Measurements from ENCODE around the gene KRTAP5-7. TPM values are rescaled to one million over a fixed set of nuclear protein-coding genes. Genes with fewer than 3 reads are reported as not detected.

Gene KRTAP5-7
- polyA plus RNA-seq, 1 of the 3 experiments (the other 2 are of a cell fraction) = 0.07 TPM

DNA sequence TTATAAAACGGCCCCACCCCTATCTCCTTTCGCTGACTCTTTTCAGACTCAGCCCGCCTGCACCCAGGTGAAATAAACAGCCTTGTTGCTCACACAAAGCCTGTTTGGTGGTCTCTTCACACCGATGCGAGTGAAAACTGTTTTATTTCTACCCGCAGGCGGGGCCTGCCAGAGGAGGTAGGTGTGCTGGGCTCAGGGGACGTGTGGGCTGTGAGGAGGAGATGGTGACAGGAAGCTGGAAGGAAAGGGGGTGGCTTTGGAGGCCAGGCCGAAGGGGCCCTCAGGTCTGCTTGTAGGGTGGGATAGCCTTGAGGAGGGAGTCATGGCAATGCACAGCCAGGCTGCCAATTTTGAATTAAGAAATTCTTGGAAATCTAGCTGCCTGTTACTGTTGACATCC is 21.3 kb upstream of the KRTAP5-7 start:
- Histone ChIP-seq H3K9me3 (no peaks in the 10 kb centered on the region), H2AFZ (ENCODE audit: low read depth) (no peak overlapping the region), H3F3A (replicated peaks; ENCODE audit: insufficient read depth) (no peaks in the 10 kb centered on the region), H3K27me3 (ENCODE audit: insufficient read depth) (no peaks in the 10 kb centered on the region), H3K9ac (no peak overlapping the region), H3K79me2 (ENCODE audit: insufficient read depth) (no peaks in the 10 kb centered on the region), H3K4me3 (ENCODE audit: low read depth in 2 of 2, low read length in 1 of 2) (no peak overlapping the region), H3K4me1 (ENCODE audit: control insufficient read depth in 1 of 2, insufficient read depth in 2 of 2, low read depth in 1 of 2, low read length in 1 of 2) (peaks cover 0 to 34% of the 10 kb centered on the region in 2 experiments; a peak in 2 of 4 replicates), H4K20me1 (ENCODE audit: insufficient read depth) (no peaks in the 10 kb centered on the region), H3K9me2 (no peaks in the 10 kb centered on the region), H3K36me3 (replicated peaks in 1 of 2; ENCODE audit: control insufficient read depth in 1 of 2, insufficient read depth in 2 of 2, low read length in 1 of 2) (peaks cover 0 to 5% of the 10 kb centered on the region in 2 experiments), H3K27ac (ENCODE audit: low read depth in 2 of 2, low read length in 1 of 2) (peak overlapping the region in 1 of 2 experiments; percentile 51; a peak in 2 of 4 replicates), H3K4me2 (no peak overlapping the region)
- DNase-seq = no peak
- ChIA-PET POLR2A (interaction anchor here (0.6 kb wide), 1 partner anchor 15 kb away, joined by 3 read pairs; no protein-coding TSS in a partner anchor), CTCF (interaction anchor here (0.6 to 2.6 kb wide), 4 partner anchors 13 to 74 kb away, joined by 3 to 8 read pairs (median 5); no protein-coding TSS in a partner anchor)
- no peak for TF ChIP-seq MXI1 (IDR thresholded peaks at IDR 0.05; ENCODE audit: low read depth, low read length)
- TF ChIP-seq GATA2 (CRISPR knock-in tag; IDR thresholded peaks at IDR 0.05) = no peak
- TF ChIP-seq, protein P1, sequence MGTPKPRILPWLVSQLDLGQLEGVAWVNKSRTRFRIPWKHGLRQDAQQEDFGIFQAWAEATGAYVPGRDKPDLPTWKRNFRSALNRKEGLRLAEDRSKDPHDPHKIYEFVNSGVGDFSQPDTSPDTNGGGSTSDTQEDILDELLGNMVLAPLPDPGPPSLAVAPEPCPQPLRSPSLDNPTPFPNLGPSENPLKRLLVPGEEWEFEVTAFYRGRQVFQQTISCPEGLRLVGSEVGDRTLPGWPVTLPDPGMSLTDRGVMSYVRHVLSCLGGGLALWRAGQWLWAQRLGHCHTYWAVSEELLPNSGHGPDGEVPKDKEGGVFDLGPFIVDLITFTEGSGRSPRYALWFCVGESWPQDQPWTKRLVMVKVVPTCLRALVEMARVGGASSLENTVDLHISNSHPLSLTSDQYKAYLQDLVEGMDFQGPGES (IDR thresholded peaks at IDR 0.05; ENCODE audit: low read depth, low read length) = no peak
- TF ChIP-seq TEAD4 (IDR thresholded peaks at IDR 0.05; ENCODE audit: borderline replicate concordance, insufficient read depth) = no peak
- TF ChIP-seq, protein P2, sequence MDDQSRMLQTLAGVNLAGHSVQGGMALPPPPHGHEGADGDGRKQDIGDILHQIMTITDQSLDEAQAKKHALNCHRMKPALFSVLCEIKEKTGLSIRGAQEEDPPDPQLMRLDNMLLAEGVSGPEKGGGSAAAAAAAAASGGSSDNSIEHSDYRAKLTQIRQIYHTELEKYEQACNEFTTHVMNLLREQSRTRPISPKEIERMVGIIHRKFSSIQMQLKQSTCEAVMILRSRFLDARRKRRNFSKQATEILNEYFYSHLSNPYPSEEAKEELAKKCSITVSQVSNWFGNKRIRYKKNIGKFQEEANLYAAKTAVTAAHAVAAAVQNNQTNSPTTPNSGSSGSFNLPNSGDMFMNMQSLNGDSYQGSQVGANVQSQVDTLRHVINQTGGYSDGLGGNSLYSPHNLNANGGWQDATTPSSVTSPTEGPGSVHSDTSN (IDR thresholded peaks at IDR 0.05) = no peak
- TF ChIP-seq RCOR1 (IDR thresholded peaks at IDR 0.05; ENCODE audit: low read length) = no peak
- no peak for TF ChIP-seq POLR2AphosphoS5 (IDR thresholded peaks at IDR 0.05; ENCODE audit: low read depth, low read length)
- no peak for TF ChIP-seq TAF1 (IDR thresholded peaks at IDR 0.05; ENCODE audit: borderline replicate concordance, low read depth, low read length)
- TF ChIP-seq ELF1 (IDR thresholded peaks at IDR 0.05) = no peak
- 88% methylated on average over 9 of the region's 9 CpGs for WGBS (ENCODE audit: low lambda C conversion rate)

DNA sequence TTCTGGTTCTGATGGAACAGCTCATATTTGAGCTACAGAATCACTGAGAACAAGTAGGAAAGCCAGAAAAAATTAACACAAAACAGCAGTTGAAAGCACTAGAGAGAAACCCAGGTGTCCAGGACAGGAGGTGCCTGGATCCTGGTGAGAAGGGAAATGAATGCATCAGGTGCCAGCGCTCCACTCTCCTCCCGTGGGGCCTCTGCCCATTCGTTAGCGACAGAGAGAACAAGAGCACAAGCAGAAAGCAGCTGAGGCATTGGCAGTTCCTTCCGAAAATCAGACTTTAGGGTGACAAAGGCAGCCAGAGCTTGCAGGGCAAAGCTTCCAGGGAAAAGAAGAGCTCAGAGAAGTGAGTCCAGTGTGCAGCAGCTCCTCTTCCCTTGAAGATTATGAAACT is 20.0 kb upstream of the KRTAP5-7 start:
- POLR2A ChIA-PET = no interaction called here
- Histone ChIP-seq H3K9me3 (no peaks in the 10 kb centered on the region), H3K9ac (no peak overlapping the region), H3K4me3 (ENCODE audit: low read depth in 2 of 2, low read length in 1 of 2) (no peak overlapping the region), H3K4me1 (ENCODE audit: control insufficient read depth in 1 of 2, insufficient read depth in 2 of 2, low read depth in 1 of 2, low read length in 1 of 2) (peaks cover 0 to 24% of the 10 kb centered on the region in 2 experiments; a peak in 2 of 4 replicates), H3K27ac (ENCODE audit: low read depth in 2 of 2, low read length in 1 of 2) (no peak overlapping the region), H3K4me2 (no peak overlapping the region), H3K27me3 (ENCODE audit: insufficient read depth) (no peaks in the 10 kb centered on the region), H4K20me1 (ENCODE audit: insufficient read depth) (no peaks in the 10 kb centered on the region), H3F3A (replicated peaks; ENCODE audit: insufficient read depth) (no peaks in the 10 kb centered on the region), H3K36me3 (replicated peaks in 1 of 2; ENCODE audit: control insufficient read depth in 1 of 2, insufficient read depth in 2 of 2, low read length in 1 of 2) (no peaks in the 10 kb centered on the region), H2AFZ (ENCODE audit: low read depth) (no peak overlapping the region), H3K9me2 (no peaks in the 10 kb centered on the region), H3K79me2 (ENCODE audit: insufficient read depth) (no peaks in the 10 kb centered on the region)
- TF ChIP-seq NFIC (IDR thresholded peaks at IDR 0.05; ENCODE audit: borderline replicate concordance) = no peak
- no peak for TF ChIP-seq SIN3A (IDR thresholded peaks at IDR 0.05; ENCODE audit: borderline replicate concordance, low read depth, low read length)
- no peak for TF ChIP-seq POLR2AphosphoS5 (IDR thresholded peaks at IDR 0.05; ENCODE audit: low read depth, low read length)
- TF ChIP-seq YY1 (IDR thresholded peaks at IDR 0.05; ENCODE audit: low read depth) = no peak
- TF ChIP-seq, protein P1 (IDR thresholded peaks at IDR 0.05; ENCODE audit: low read depth, low read length) = no peak
- TF ChIP-seq FOSL2 (IDR thresholded peaks at IDR 0.05; ENCODE audit: borderline replicate concordance, low read depth) = no peak
- TF ChIP-seq, protein P3, sequence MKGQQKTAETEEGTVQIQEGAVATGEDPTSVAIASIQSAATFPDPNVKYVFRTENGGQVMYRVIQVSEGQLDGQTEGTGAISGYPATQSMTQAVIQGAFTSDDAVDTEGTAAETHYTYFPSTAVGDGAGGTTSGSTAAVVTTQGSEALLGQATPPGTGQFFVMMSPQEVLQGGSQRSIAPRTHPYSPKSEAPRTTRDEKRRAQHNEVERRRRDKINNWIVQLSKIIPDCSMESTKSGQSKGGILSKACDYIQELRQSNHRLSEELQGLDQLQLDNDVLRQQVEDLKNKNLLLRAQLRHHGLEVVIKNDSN (IDR thresholded peaks at IDR 0.05; ENCODE audit: borderline replicate concordance, low read depth) = no peak
- TF ChIP-seq MXI1 (IDR thresholded peaks at IDR 0.05; ENCODE audit: low read depth, low read length) = no peak
- no peak for TF ChIP-seq NRF1 (IDR thresholded peaks at IDR 0.05; ENCODE audit: low read depth, low read length)
- 87% methylated on average over 5 of the region's 5 CpGs for WGBS (ENCODE audit: low lambda C conversion rate)
- CTCF ChIA-PET = interaction anchor here (0.9 to 2.6 kb wide), 5 partner anchors 10 to 73 kb away, joined by 3 to 8 read pairs (median 4); no protein-coding TSS in a partner anchor
- DNase-seq = no peak

All from SK-N-SH (cell line).